Glomerular visceral epithelial cell (primary cell): ENCODE data around the gene NPAS3.

ENCODE experiments used
- DNase-seq: peaks from one replicate; pipeline ENCODE4 v3.0.0-alpha.2; 2016; ENCODE audit errors: extremely low spot score

NPAS3 gene

GRCh38 chr14:33554988-33555387, 616.3 kb downstream of the NPAS3 start:
- no peak for DNase-seq

GRCh38 chr14:33555710-33556350, 617.2 kb downstream of the NPAS3 start:
- DNase-seq: no peak

DNA sequence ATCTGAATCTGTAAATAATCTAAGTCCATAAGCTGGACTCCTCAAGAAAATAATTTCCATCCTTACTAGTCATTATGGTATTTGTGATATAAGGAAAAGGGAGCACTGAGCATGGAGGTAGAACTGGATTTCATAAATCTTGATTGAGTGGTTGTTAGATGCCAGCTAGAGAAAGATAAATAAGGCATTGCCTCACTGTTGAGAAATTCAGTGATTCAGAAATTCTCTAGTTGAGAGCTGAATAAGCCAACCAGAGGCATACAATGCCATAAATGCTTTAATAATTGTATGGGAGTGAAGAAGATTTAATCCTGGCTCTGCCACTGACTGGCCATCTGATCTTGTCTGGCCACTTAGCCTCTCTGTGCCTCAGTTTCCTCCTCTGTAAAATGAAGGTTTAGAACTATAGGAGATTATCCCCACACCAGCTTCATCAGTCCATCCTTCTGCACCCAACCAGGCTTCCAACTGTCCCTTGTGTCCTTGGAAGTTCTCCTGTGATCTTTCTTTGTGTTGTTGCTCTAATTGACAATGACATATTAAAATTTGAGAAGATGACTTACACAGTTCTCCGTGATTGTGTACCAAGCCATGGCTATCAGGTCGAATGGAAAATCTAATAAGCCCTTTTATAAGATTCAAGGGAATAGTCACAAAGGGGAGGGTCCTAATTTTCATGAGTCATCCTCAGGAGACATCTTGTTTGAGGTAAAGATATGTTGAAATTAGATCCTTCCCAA, 617.9 kb downstream of the NPAS3 start:
- DNase-seq: peak; percentile 6

DNA sequence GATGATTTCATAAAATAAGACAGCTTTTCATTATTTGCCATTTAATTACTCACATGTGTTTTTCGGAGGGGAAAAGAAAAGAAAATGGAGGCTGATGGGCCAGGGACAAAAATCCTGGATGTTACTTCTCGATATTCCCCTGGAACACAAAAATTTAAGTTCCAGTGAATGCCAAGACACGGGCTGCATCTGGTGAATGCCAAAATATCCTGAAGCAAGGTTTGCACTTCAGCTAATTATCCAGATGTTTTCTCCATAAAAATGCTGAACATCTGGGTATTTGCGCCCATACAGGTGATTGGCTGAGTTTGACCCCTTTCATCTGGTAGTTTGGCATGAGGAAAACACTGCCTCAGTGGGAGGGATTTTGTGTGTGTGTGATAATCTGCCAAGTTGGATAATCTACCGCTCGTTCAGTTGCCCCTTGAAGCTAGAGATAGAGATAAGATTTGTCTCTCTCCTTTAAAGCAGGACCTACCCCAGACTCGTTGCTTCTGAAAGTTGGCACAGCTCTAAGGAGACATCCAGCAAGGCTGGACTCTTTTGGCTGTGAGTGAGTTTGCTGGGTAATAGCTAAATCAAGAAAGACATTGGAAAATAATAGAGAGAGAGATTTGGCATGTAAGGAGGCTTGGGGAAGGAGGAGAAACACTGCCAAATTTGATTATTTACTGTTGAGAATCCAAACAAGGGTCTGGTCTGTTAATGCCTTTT, 622.2 kb downstream of the NPAS3 start:
- no peak for DNase-seq

GRCh38 chr14:33561488-33562175, 623.0 kb downstream of the NPAS3 start:
- DNase-seq: no peak

GRCh38 chr14:33563191-33563900, 624.7 kb downstream of the NPAS3 start:
- DNase-seq: no peak

DNA sequence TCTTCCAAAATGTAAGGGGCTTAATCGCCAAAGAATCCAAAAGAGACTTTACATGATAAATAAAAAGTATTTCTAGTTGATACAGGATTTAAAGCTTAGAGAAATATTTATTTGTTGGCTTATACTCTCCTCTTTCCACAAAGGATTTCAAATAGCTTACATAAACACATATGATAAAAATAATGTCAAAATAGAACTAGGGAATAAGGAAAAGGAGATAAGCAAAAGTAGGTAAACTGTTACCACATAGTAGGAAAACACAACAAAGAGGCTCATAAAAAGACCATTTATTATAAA, 625.2 kb downstream of the NPAS3 start:
- no peak for DNase-seq

GRCh38 chr14:33564774-33565630, 626.3 kb downstream of the NPAS3 start:
- peak; percentile 85 for DNase-seq

DNA sequence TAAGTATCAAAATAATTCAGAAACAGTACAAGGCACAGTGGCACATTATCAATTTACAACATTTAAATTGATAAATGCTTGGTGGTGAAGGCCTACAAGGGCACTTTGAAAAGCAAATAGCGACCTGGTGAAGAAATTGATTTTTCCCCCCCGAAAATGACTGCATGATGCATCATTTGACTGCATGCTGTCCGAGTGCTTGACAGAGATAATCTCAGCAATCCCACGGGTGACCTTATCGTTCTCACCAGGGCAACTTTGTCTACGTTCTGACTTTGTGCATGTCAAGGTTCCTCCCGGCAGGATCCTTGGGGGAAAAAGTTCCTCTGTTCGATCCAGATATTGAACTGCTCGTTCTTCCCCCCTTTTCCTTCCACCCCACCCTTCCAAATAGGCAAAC, 627.4 kb downstream of the NPAS3 start:
- no peak for DNase-seq

DNA sequence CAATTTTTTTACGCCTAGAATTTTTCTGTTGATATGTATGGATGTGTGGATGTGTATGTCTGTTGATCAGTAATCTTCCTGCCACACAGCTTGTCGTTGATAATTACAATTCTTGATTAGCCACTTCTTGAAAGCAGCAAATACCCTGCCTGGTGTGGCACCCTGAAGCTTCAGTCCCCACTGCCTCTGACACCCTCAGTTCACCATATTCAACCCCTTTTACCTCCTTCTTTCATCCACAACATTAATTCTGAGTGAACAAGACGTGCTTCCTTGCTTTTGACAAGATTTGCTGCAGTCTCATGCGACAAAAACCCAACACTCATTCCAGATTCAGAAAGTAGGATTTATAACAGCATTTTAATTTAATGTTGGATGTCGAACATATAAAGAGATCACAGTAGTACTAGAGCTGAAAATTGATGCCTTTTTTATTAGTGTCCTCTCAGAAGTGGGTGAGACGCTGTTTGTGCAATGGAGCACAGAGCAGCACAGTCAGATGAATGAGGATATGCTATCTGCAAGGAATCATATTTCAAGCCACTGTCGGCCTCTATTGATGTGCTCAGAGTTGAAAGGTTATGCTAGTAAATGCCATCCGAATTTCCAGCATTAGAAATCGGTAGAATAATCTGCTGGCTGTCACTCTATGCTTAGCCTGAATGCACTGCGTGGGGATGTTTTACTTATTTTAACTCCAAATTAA, 628.5 kb downstream of the NPAS3 start:
- DNase-seq: peak; percentile 21

DNA sequence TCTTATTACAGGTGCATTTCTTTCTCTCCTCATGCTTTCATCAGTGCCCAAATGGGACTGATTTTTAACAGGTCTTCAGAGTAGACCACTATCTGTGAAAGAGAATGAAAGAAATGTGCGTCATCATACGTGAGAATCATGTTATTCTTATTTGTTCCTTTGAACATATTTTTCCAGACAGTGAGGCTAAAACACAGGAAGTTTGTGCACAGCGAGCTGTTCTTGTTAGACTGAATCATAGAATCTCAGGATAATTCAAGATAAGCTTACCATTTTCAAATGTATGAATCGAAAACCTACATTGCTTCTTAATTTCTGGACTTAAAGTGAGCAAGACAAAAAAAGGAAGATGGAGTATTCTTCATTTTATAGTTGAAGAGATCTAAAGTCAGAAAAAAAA, 629.1 kb downstream of the NPAS3 start:
- no peak for DNase-seq

GRCh38 chr14:33568935-33569579, 630.4 kb downstream of the NPAS3 start:
- DNase-seq: peak; percentile 19

GRCh38 chr14:33569821-33570687, 631.4 kb downstream of the NPAS3 start:
- DNase-seq: no peak

- no peak for DNase-seq
These were observed 632.1 kb downstream of the NPAS3 start for GRCh38 chr14:33570694-33571310.

GRCh38 chr14:33573301-33573880, 634.7 kb downstream of the NPAS3 start:
- no peak for DNase-seq

- no peak for DNase-seq
These were observed 637.3 kb downstream of the NPAS3 start for GRCh38 chr14:33576014-33576413.

- DNase-seq: no peak
These were observed 640.0 kb downstream of the NPAS3 start for GRCh38 chr14:33578461-33579216.
